DLD1 (cell line): ENCODE results near the gene LNP1.

Experiments
- in situ Hi-C: cut with HindIII; loops from 2 replicates; pipeline ENCODE4 v1.10.0; 2017; ENCODE audit warnings: low sequenced_read_pairs

LNP1 gene

DNA sequence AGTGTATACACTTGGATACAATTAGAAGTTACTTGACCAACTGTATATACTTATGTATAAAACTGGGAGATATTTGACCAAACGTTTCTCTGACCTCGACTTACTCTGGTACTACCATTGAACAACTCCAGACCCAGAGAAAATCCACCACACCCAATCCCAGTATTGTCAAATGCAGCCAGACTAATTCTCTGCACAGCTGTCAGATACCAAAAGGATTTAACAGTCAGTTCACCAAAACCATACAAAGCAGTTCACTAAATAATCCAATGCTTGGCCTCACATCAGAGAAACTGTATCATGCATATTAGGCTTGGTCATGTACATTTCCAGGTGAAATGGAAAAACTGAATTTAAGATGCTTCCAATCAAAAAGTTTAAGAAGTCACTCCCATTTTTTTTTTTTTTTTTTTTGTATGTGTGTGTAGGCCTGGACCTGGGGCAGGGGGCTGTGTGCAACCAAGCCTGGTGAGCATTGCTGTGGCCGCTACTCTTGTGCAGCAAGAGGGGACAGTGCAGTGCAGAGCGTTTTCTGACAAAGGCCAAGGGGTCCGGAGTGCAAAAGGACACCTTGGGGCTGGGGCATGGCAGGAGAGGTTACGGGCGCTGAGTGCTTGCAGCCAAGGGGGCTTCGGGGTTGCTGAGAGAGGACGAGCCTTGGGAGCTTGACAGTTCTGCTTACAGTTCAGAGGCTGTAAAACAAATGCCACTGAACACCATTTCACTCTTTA is 1.8 kb upstream of the LNP1 start:
- in situ Hi-C loops, result no loop called here

DNA sequence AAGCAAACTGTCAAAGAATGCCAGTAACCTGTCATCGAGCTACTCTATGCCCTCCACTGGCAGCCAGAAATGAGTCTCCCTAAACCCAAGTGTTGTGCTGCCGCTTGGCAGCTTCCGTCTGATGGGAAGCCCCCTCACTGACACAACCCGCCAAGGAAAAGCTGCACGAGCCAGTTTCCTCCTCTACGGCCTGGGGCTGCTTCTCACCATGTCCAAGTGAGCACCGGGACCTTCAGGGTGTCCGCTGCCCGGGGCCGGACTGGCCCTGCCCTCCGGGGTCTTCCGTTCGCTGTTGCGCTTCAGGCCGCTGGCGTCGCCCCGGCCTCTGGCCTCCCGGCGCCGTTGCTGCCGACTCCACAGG is 940 bp upstream of the LNP1 start:
- in situ Hi-C loops, result no loop called here

DNA sequence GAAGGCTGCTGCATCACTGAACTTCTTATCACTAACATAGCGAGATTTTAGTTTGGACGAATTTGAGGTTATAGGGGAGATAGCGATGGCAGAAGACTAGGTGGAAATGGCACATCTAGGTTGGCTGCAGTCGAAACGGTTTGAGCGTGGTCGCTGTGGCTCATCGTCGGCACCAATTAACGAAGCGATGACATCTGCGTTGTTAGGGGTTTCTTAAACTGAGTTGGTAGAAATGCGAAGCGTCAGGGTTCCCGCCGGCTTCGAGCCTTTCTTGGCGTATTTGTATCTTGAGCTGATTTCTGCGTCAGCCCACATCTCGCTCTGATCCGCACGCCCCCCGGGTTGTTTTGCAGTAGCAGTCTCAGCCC is 319 bp downstream of the LNP1 start:
- in situ Hi-C loops, result no loop called here

DNA sequence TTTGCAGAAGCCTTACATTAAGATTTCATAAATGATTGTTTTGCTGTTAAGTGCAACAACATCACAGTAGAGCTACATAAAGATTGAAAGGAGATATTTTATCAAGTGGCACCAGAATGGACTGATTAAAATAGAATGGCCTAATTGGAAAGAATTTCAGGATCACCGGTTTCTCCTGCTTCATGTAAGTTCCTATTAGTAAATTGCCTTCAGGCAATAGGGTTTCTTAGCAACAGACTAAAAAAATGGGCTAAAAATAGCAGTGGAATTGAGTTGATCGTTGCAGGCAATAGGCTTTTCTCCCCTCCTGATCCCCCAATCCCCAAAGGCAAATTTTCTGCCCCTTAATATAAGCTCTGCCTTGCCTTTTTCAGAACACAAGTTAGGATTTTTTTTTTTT is 917 bp downstream of the LNP1 start:
- in situ Hi-C loops, result no loop called here

DNA sequence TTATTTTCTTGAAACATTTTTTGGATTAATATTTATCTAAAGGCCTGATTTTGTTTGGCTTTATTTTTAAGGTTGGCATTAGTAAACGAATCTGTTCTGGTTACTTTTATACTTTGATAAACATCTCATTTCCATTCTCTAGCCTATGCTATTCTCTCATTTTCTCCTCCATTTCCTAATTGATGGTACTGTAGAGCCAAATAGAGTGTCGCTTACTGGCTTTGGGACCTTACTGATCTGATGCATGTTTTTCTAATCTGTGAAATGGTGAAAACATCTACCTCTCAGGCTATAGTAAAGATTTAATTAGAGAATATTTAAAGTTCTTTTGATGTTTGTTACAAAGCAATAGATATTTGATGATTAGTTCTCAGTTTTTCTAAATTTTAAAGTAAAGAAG is 1.6 kb downstream of the LNP1 start:
- in situ Hi-C loops, result no loop called here

DNA sequence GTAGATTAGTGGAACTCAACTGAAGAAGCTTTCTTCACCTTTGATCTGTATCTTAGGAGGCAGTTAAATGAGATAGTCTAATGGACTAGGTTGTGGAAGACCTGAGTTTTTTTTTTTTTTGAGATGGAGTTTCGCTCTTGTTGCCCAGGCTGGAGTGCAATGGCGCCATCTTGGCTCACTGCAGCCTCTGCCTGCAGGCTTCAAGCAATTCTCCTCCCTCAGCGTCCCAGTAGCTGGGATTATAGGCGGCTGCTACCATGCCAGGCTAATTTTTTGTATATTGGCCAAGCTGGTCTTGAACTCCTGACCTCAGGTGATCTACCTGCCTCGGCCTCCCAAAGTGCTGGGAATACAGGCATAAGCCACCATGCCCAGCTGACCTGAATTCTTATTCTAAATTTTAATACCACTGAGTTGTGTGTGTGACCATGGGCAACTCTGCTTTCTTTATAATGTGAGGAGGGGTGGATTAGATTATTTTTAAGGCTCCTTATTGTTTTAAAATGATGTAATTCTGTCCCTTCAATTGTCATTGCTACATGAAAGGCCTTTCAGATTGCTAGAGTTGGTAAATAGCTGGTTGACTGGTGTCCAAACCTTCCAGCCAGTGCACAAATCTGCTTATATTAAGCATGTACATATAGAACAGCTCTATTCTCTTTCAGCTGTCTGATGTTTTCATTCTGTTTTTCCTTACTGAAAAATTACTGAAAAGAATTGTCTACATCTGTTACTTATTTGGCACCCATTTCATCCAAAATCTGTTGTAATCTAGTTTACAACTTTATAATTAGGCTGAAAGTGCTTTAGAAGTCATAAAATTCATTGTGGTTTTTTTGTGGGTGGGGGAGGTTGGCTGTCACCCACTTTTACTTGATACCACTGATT is 2.3 kb downstream of the LNP1 start:
- in situ Hi-C loops, result no loop called here

DNA sequence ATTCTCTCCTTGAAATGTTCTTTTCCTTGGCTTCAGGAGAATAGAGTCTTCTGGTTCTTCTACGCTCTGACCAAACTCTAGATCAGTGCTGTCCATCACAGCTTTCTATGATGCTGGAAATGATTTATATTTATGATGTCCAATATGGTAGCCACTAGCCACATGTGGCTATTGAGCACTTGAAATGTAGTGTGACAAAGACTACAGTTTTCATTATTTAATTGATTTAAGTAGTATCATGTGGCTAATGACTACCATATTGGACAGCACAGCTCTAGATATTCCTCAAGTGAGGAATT is 2.9 kb downstream of the LNP1 start:
- in situ Hi-C loops, result no loop called here

DNA sequence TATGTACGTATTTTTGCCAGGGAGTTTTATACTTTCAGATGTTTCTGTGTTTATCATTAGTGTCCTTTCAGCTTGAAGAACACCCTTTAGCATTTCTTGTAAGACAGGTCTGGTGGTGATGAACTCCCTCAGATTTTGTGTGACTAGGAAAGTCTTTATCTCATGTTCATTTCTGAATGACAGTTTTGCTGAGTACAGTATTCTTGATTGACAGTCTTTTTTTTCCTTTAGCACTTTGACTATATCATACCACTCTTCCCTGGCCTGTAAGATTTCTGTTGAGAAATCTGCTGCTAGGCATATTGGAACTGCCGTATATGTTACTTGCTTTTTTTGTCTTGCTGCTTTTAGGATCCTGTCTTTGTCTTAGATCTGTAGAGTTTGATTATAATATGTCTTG is 5.8 kb downstream of the LNP1 start:
- in situ Hi-C loops, result no loop called here

DNA sequence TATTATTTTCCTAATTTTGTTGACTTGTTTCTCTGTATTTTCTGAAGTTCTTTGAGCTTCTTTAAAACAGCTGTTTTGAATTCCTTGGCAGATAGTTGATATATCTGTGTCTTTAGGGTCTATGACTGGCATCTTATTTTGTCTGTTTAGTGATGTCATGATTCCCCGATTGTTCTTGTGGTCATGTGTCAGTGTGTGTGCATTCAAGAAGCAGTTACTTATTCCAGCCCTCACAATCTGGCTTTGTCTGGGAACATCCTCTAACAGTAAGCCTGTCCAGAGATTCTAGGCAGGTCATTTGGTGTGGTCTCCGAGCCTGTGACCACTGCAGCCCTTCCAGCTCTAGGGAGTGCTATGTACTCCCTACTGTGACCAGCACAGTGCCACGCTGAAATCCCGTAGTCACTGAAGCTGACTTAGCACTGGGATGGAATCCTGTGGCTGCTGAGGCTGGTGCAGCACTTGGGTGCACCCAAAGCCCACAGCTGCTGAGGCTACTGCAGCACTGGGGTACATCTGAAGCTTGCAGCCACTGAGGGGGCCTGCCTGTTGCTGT is 6.7 kb downstream of the LNP1 start:
- in situ Hi-C loops, result no loop called here

DNA sequence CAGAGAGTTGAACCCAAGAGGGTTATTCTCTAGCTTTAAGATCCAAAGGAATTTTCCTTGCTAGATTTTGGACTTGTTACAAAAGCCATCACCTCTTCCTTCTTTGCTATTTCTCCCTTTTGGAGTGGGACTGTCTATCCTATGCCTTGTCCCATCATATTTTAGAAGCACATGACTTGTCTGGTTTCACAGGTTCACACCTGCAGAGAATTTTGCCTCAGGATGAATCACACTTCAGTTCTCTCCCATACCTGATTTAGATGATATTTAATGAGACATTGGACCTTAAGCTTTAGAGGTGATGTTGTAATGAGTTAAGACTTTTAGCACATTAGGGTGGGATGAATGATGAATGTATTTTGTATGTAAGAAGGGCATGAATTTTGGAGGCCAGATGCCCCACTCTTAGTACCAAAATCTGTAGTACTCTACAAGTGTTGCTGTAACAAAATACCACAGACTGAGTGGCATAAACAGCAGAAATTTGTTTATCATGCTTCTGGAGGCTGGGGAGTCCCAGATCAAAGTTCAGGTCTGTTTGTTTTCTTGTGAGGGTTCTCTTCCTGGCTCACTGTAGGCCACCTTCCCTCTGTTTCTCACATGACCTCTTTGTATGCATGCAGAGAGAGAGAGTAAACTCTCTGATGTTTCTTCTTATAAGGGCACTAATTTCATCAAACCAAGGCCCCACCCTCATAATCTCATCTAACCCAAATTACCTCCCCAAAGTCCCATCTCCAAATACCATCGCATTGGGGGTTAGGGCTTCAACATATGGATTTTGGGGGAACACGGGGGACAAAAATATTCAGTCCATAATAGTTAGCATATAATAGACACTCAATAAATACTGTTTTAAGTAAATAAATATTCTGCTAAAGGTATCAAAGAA is 10.0 kb downstream of the LNP1 start:
- in situ Hi-C loops, result no loop called here

DNA sequence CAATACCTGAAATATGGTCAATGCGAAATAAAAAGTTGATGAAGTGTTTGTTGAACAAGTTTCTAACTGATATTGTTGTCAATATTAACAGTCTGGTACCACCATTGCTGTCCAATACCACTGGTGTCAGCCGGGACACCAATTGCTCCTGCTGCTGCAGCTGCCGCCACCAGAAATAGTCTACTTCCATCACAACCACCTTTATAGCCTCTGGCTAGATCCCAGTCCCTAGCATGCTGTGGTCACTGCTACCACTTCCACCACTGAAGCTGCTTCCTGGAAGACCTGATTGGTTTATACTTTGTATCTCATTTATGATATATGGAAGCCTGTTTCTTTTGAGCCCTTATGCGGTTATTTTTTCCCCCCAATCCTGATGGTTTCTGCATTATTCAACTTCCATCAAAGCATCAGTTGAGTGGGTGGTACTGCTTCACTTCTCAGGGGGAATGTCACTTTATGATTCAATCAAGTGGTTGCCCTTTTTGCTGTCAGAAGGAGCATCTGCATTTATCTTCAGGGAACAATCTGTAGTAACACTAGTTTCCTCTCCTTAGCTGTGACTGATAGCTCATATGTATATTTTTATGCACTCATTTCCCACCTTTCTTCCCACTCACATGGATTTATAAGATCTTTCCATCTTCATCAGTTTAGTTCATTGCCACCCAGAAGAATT is 11.7 kb downstream of the LNP1 start:
- in situ Hi-C loops, result no loop called here

DNA sequence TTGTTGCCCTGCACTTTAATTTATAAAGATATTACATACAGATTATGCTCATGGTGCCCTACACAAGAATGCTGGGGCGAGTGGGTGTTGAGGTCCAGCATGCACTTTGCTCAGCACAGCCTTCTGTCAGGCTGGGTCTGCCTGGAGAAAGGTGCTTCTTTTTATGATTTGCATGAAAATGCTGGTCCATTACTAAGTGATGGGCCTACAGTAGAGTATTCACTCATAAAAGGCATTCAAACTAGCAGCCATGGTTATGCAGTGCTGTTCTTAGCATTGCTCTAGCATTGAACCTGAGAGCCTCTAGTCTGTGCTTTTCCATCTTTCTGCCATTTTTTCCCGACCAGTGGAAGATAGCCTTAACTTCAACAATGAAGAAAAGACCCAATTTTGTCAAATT is 12.3 kb downstream of the LNP1 start:
- in situ Hi-C loops, result no loop called here

DNA sequence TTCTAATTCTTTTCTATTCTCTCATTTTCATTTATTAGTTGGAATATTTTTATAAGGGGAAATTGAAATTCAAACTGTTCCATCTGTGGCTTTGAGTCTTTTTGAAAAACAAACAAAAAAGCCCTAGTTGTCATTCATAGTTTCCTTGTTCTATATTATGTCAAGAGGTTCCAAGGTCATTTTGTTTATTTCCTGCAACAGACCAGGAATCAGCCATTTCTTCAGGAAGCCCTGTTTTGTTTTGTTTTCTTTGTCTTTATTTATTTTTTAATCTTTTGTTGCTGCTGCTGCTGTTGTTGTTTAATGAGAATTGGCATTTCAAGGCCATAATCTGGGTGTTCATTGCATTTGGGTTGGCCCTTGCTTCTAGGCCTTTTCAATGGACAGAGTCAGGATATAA is 14.8 kb downstream of the LNP1 start:
- in situ Hi-C loops, result no loop called here

DNA sequence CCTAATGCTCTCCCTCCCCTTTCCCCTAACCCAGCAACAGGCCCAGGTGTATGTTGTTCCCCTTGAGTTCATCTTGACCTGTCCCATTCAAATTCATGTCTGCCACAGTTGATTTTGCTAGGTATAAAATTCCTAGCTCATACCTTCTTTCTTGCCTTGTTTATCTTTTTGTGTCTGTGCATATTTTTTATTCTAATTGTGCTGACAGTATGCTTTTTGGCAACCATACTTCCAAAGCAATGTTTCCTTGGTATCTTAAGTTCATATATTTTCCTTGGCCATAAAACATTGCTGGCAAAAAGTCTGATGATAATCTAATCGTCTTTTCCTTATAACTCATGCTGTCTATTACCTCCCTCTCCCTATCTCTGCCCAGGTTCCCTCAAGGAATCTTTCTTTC is 15.5 kb downstream of the LNP1 start:
- in situ Hi-C loops, result no loop called here

DNA sequence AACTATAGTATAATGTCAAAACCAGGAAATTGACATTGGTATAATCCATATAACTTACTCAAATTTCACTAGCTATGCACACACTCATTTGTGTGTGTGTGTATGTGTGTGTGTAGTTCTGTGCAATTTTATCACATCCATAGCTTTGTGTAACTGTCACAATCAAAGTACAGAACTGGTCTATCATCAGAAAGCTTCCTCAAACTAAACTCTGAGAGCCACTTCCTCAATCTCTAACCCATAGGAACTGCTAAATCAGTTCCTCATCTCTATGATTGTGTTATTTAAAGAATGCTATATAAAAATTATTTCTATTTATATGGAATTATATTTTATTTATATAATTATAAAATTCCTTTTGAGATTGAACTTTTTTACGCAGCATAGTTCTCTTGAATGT is 18.1 kb downstream of the LNP1 start:
- in situ Hi-C loops, result no loop called here

DNA sequence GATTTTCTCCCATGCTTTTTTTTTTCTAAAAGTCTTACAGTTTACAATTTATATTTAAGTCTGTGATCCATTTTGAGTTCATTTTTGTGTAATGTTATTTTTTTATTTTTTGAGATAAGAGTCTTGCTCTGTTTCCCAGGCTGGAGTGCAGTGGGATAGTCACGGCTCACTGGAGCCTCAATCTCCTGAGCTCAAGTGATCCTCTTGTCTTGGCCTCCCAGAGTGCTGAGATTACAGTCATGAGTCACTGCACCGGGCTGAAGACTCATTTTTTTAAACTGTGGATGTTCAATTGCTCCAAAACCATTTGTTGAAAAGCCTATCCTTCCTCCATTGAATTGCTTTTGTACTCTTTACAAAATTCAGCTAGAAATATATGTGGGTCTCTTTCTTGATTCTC is 19.5 kb downstream of the LNP1 start:
- in situ Hi-C loops, result no loop called here

DNA sequence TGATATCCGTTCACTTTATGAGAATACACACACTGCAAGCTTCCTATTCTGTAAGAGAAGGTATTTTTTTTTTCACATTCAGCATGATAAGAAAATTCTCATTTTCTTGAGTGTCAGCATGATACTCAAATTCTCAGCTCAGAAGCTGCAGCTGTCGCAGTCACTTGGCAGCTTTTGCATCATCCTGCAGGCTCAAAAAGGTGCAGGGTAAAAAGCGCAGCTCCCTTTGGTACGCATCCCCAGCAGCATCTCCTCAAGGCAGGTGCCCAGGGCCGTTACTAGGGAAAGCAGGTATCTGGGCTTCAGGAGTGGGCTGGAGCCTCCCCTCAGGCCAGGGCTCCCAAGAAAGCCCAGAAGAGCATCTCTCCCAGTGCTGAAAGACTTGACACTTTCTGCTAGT is 22.3 kb downstream of the LNP1 start:
- in situ Hi-C loops, result no loop called here

DNA sequence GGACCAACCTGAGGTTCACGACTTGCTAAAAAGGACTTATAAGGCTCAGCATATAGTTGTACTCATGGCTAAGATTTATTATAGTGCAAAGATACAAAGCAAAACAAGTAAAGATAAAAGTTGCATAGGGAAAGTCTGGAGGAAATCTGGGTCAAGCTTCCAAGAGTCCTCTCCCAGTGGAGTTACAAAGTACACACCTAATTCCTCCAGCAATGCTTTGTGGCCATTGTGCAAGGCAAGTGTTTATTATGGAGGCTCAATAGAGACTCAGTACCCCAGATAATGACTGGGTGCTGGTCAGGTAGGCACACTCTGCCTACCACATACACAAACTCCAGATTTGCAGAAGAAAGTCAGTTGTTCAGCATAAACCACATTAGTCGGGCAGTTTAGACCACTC is 22.9 kb downstream of the LNP1 start:
- in situ Hi-C loops, result no loop called here

DNA sequence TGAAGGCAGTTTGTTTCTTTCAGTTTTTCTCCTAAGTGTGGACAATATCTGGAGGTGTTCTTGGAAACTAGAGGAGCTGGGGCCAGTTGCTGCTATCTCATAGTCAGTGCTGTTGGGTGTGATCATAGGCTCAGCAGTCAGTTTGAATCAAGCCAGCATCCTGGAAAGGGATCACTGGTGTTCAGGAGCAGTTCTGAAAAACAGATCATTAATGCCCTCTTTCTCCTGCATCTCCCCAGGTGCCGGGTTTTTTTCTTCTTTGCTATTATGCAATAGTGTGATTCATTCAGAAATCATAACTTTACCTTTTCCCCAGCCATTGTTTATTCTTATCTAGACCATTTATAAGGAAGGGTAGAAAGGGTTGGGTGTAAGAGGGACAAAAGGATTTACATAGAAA is 24.0 kb downstream of the LNP1 start:
- in situ Hi-C loops, result no loop called here

DNA sequence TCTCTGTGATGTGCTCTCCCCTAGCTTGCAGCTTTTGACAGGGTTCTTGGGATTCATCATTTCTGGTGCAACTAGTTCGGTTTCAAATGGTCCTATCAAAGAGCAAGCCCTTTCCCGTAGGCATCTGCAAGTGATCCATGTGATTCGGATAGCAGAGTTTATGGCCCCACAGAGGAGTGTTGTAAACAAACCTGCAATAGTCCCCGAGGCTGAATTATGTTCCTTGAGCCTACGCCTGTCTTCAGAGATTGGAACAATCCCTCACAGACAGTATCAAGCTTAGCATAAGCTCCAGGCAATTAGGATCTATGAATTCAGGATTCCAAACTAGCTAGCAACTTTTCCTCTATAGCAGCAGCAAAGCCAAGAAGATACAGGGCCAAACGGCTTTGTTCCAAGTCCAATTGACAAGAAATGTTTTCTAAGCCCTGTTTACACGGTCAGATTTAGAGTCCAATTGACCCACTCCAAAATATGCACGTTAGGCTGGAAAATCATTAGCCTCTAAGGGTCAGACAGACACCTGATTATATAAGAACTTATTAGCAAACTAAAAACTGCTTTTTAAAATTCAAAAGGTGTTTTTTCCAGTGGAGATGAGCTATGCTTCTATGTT is 24.8 kb downstream of the LNP1 start:
- in situ Hi-C loops, result no loop called here

DNA sequence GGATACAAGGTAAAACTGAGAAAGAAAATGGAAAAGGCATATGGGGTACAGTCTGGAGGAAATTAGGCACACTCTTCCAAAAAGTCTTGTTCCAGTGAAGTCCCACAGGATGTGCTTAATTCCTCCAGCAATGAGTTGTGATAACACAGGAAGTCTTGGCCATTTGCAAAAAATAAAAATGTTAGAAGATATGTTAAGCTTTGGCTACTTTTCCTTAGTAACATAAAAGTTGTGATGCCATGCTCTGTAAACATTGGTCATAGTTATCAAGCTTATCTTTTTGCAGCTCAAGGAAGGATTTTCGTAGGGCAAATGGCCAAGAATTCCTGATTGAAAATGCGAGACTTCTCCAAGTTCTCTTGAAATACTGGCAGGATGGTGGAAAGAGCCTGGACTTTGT is 26.4 kb downstream of the LNP1 start:
- in situ Hi-C loops, result no loop called here
